ENCODE data around the gene C1orf105.

Gene C1orf105

GRCh38 chr1:172471666-172472065 lies 51.2 kb downstream of the C1orf105 start:
- H3K4me3 ChIP-seq (ENCODE audit: low read depth, low read length) = no peak overlapping the region
- DNase-seq (ENCODE audit: low read depth) = no peak
- TF ChIP-seq, protein P1, sequence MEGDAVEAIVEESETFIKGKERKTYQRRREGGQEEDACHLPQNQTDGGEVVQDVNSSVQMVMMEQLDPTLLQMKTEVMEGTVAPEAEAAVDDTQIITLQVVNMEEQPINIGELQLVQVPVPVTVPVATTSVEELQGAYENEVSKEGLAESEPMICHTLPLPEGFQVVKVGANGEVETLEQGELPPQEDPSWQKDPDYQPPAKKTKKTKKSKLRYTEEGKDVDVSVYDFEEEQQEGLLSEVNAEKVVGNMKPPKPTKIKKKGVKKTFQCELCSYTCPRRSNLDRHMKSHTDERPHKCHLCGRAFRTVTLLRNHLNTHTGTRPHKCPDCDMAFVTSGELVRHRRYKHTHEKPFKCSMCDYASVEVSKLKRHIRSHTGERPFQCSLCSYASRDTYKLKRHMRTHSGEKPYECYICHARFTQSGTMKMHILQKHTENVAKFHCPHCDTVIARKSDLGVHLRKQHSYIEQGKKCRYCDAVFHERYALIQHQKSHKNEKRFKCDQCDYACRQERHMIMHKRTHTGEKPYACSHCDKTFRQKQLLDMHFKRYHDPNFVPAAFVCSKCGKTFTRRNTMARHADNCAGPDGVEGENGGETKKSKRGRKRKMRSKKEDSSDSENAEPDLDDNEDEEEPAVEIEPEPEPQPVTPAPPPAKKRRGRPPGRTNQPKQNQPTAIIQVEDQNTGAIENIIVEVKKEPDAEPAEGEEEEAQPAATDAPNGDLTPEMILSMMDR (IDR thresholded peaks at IDR 0.05; ENCODE audit: control insufficient read depth, extremely low read depth, insufficient read depth) = no peak

- no peak overlapping the region for H3K4me3 ChIP-seq (ENCODE audit: low read depth, low read length)
- DNase-seq (ENCODE audit: low read depth) = no peak
- TF ChIP-seq, protein P1 (IDR thresholded peaks at IDR 0.05; ENCODE audit: control insufficient read depth, extremely low read depth, insufficient read depth) = no peak
Observed at GRCh38 chr1:172472495-172472894, 52.0 kb downstream of the C1orf105 start.

GRCh38 chr1:172473302-172473701 lies 52.8 kb downstream of the C1orf105 start:
- TF ChIP-seq, protein P1 (IDR thresholded peaks at IDR 0.05; ENCODE audit: control insufficient read depth, extremely low read depth, insufficient read depth) = no peak
- no peak for DNase-seq (ENCODE audit: low read depth)
- no peak overlapping the region for H3K4me3 ChIP-seq (ENCODE audit: low read depth, low read length)

GRCh38 chr1:172473842-172474241 lies 53.4 kb downstream of the C1orf105 start:
- no peak overlapping the region for H3K4me3 ChIP-seq (ENCODE audit: low read depth, low read length)
- DNase-seq (ENCODE audit: low read depth) = no peak
- TF ChIP-seq, protein P1 (IDR thresholded peaks at IDR 0.05; ENCODE audit: control insufficient read depth, extremely low read depth, insufficient read depth) = no peak

DNA sequence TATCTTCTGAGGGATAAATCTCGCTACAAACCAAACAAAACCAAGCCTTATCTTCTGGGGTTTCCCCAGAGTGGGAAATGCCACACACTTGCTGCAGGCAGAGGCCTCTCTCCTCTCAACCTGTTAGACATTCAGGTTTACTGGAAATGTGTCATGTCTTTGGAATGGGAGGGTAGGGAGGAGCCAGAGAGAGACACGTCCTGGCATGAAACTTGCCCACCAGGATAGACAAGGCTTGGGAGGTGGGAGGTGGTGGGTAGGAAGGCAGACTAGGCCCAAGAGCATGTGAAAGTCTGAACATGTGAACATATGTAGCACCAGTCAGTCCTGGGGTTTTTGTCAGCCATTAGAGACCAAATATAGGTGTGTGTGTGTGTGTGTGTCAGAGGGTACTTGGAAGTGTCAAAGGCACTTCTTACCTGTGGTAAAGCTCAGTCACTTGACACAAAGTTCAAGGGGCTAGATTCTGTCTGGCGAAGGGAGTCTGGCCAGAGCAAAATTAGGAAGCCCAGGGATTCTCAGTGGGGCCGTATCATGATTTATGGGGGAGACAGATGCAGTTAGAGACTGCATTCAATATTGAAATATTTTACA lies 55.8 kb downstream of the C1orf105 start:
- no peak for DNase-seq (ENCODE audit: low read depth)
- no peak overlapping the region for H3K4me3 ChIP-seq (ENCODE audit: low read depth, low read length)
- TF ChIP-seq, protein P1 (IDR thresholded peaks at IDR 0.05; ENCODE audit: control insufficient read depth, extremely low read depth, insufficient read depth) = no peak

DNA sequence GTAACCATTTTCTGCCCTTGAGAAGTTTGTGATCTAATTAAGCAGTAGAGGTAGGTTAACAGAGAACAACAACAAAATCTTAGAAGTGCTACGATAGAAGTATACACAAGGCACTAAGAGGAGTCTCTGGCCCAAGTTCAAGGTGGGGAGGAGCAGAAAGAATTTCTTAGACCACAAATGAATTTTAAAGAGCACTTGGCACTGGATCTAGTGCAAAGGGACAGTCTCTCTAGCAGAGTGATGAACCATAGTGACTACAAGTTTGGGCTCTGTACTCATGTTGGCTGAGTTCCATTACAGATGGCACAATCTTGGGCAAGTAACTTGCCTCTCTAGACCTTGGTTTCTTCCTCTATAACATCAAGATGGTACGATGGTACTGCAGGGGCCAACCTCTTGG lies 56.7 kb downstream of the C1orf105 start:
- DNase-seq (ENCODE audit: low read depth) = no peak
- H3K4me3 ChIP-seq (ENCODE audit: low read depth, low read length) = no peak overlapping the region
- TF ChIP-seq, protein P1 (IDR thresholded peaks at IDR 0.05; ENCODE audit: control insufficient read depth, extremely low read depth, insufficient read depth) = no peak

GRCh38 chr1:172477741-172478140 lies 57.3 kb downstream of the C1orf105 start:
- DNase-seq (ENCODE audit: low read depth) = no peak
- TF ChIP-seq, protein P1 (IDR thresholded peaks at IDR 0.05; ENCODE audit: control insufficient read depth, extremely low read depth, insufficient read depth) = no peak
- no peak overlapping the region for H3K4me3 ChIP-seq (ENCODE audit: low read depth, low read length)

All from LNCaP clone FGC (cell line).